HL-60 (cell line): ENCODE measurements around the gene C11orf54.

Source experiments
- DNase-seq, 2 experiments: peaks; one replicate each; pipeline ENCODE4 v3.0.0-alpha.2; 2010 to 2020; ENCODE audit warnings: low read depth in 1 of 2, low spot score in 1 of 2
- H3K27ac ChIP-seq: fragments of 250-450 bp; sonication (Bioruptor Pico); replicated peaks from 2 replicates; pipeline ENCODE4 v1.5.1; 2020; ENCODE audit warnings: mild to moderate bottlenecking, moderate library complexity
- H3K27me3 ChIP-seq: fragments of 250-450 bp; sonication (Bioruptor Pico); 2 replicates; pipeline ENCODE4 v1.5.1; 2021; ENCODE audit warnings: mild to moderate bottlenecking, moderate library complexity; ENCODE audit not compliant: insufficient read depth, poor library complexity, severe bottlenecking
- H3K4me3 ChIP-seq: replicated peaks from 2 replicates; pipeline ENCODE4 v1.5.1; 2011; ENCODE audit warnings: mild to moderate bottlenecking, control low read depth, low read length; ENCODE audit not compliant: insufficient read depth
- GABPA ChIP-seq: IDR thresholded peaks from 2 replicates; pipeline ENCODE4 v1.6.1; 2012; ENCODE audit warnings: low read depth
- POLR2AphosphoS5 ChIP-seq: IDR thresholded peaks from 2 replicates; pipeline ENCODE4 v1.6.1; 2012; ENCODE audit warnings: low read depth
- SPI1 ChIP-seq: IDR thresholded peaks from 2 replicates; pipeline ENCODE4 v1.6.1; 2012; ENCODE audit warnings: low read depth, mild to moderate bottlenecking, borderline replicate concordance
- TF ChIP-seq, protein P1 (sequence below): IDR thresholded peaks from one replicate; pipeline ENCODE4 v1.5.1; 2011; ENCODE audit warnings: low read length, control low read depth, inconsistent platforms; ENCODE audit not compliant: insufficient read depth
- TF ChIP-seq, protein P2 (sequence below): IDR thresholded peaks from 2 replicates; pipeline ENCODE4 v1.6.1; 2012; ENCODE audit warnings: low read depth; ENCODE audit not compliant: insufficient replicate concordance

The C11orf54 gene

DNA sequence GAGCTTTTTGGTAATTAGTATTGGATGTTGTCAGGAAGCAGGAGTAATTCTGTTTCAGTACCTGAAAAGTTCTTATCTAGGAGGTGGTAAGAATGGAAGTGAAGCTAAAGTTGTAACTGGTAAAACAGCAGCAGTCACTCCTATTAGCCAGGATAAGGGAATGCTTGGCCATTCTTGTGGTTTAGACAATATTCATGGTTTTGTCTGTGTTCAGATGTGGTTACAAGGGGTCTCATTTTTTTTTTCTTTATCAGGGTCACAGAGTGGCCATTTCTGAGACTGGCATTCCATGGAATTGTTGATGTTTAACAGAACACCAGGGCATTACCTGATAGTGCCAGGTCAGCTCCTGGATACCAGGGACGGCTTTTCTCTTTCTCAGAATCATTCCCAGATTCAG, 24.0 kb upstream of the C11orf54 start:
- TF ChIP-seq GABPA: no peak
- TF ChIP-seq, protein P1, sequence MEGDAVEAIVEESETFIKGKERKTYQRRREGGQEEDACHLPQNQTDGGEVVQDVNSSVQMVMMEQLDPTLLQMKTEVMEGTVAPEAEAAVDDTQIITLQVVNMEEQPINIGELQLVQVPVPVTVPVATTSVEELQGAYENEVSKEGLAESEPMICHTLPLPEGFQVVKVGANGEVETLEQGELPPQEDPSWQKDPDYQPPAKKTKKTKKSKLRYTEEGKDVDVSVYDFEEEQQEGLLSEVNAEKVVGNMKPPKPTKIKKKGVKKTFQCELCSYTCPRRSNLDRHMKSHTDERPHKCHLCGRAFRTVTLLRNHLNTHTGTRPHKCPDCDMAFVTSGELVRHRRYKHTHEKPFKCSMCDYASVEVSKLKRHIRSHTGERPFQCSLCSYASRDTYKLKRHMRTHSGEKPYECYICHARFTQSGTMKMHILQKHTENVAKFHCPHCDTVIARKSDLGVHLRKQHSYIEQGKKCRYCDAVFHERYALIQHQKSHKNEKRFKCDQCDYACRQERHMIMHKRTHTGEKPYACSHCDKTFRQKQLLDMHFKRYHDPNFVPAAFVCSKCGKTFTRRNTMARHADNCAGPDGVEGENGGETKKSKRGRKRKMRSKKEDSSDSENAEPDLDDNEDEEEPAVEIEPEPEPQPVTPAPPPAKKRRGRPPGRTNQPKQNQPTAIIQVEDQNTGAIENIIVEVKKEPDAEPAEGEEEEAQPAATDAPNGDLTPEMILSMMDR: no peak
- TF ChIP-seq SPI1: no peak
- TF ChIP-seq, protein P2, sequence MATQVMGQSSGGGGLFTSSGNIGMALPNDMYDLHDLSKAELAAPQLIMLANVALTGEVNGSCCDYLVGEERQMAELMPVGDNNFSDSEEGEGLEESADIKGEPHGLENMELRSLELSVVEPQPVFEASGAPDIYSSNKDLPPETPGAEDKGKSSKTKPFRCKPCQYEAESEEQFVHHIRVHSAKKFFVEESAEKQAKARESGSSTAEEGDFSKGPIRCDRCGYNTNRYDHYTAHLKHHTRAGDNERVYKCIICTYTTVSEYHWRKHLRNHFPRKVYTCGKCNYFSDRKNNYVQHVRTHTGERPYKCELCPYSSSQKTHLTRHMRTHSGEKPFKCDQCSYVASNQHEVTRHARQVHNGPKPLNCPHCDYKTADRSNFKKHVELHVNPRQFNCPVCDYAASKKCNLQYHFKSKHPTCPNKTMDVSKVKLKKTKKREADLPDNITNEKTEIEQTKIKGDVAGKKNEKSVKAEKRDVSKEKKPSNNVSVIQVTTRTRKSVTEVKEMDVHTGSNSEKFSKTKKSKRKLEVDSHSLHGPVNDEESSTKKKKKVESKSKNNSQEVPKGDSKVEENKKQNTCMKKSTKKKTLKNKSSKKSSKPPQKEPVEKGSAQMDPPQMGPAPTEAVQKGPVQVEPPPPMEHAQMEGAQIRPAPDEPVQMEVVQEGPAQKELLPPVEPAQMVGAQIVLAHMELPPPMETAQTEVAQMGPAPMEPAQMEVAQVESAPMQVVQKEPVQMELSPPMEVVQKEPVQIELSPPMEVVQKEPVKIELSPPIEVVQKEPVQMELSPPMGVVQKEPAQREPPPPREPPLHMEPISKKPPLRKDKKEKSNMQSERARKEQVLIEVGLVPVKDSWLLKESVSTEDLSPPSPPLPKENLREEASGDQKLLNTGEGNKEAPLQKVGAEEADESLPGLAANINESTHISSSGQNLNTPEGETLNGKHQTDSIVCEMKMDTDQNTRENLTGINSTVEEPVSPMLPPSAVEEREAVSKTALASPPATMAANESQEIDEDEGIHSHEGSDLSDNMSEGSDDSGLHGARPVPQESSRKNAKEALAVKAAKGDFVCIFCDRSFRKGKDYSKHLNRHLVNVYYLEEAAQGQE: no peak
- TF ChIP-seq POLR2AphosphoS5: no peak
- peak overlapping the region; percentile 70 for H3K27ac ChIP-seq
- no peak for DNase-seq
- H3K27me3 ChIP-seq: no peaks in the 10 kb centered on the region
- H3K4me3 ChIP-seq: no peak overlapping the region

DNA sequence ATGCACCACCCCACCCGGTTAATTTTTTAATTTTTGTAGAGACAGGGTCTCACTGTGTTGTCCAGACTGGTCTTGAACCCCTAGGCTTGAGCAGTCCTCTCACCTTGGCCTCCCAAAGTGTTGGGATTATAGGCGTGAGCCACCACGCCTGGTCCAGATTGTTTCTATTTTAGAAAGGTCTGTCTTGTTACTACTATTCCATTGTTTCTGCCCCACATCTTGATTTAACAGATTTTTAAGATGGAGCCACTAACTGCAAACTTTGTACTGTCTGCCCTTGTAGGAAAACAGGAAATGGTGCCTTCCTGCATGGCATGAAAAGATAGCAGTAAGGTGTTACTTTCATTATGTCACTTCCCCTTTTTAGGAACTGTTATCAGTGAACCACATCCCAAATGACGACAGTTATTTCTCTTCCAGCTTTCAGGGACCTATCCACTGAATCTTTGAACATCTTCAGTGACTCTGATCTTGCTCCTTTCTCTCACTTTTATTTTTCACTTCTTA, 23.4 kb upstream of the C11orf54 start:
- no peaks in the 10 kb centered on the region for H3K27me3 ChIP-seq
- H3K4me3 ChIP-seq: no peak overlapping the region
- peak in 1 of 2 experiments; percentile 76 for DNase-seq
- TF ChIP-seq POLR2AphosphoS5 (peak; percentile 44; the same call in 1 of the 2 replicates), SPI1 (peak; percentile 100)
- TF ChIP-seq, protein P2: no peak
- peak overlapping the region; percentile 70 for H3K27ac ChIP-seq

DNA sequence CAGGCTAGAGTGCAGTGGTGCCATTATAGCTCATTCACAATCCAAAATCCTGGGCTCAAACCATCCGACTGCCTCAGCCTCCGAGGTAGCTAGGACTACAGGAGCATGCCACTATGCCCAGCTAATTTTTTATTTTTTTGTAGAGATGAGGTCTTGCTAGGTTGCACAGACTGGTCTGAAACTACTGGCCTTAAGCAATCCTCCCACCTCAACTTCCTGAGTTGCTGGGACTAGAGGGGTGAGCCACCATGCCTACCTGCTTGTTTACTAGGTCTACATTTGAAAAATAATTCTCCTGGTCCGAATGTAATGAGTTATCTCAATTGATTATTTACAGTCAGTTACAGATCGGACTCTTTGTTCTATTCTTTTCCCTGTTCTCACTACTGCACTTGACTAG, 22.2 kb upstream of the C11orf54 start:
- Histone ChIP-seq H3K27me3 (no peaks in the 10 kb centered on the region), H3K4me3 (no peak overlapping the region), H3K27ac (peak overlapping the region; percentile 70)
- DNase-seq: peak in 1 of 2 experiments; percentile 63
- TF ChIP-seq POLR2AphosphoS5: no peak
- no peak for TF ChIP-seq SPI1
- TF ChIP-seq, protein P2: no peak
- TF ChIP-seq GABPA: no peak
- TF ChIP-seq, protein P1: no peak

DNA sequence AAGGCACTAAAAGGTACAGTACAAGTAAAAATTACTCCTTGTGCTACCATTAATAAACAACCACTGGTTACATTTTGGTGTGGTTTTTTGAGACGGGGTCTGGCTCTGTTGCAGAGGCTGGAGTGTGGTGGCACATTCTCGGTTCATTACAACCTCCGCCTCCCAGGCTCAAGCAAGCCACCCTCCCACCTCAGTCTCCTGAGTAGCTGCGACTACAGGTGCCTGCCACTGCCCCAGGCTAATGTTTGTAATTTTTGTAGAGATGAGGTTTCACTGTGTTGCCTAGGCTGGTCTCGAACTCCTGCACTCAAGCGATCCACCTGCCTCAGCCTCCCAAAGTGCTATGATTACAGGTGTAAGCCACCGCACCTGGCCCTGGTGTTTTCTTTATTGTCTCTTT, 20.9 kb upstream of the C11orf54 start:
- no peak for TF ChIP-seq SPI1
- TF ChIP-seq, protein P2: no peak
- TF ChIP-seq, protein P1: no peak
- TF ChIP-seq GABPA: no peak
- TF ChIP-seq POLR2AphosphoS5: no peak
- Histone ChIP-seq H3K4me3 (no peak overlapping the region), H3K27ac (no peak overlapping the region), H3K27me3 (no peaks in the 10 kb centered on the region)
- no peak for DNase-seq
